IPS-20b (cell line): ENCODE results near the gene PNP.

Source experiments
- H3K27ac ChIP-seq: one replicate; pipeline ENCODE4 v1.5.1; 2013; ENCODE audit warnings: low read length
- H3K27me3 ChIP-seq: 2 replicates; pipeline ENCODE4 v1.6.1; 2013; ENCODE audit warnings: mild to moderate bottlenecking, low read length, inconsistent platforms; ENCODE audit not compliant: insufficient read depth
- H3K36me3 ChIP-seq: 2 replicates; pipeline ENCODE4 v1.6.1; 2013; ENCODE audit warnings: low read depth, mild to moderate bottlenecking, inconsistent platforms, low read length, moderate library complexity; ENCODE audit not compliant: insufficient read depth
- H3K4me1 ChIP-seq: 2 replicates; pipeline ENCODE4 v1.6.1; 2013; ENCODE audit warnings: mild to moderate bottlenecking, control low read depth, inconsistent platforms, low read length, moderate library complexity; ENCODE audit not compliant: insufficient read depth
- H3K4me3 ChIP-seq: 2 replicates; pipeline ENCODE4 v1.5.1; 2013; ENCODE audit warnings: mild to moderate bottlenecking, low read length, inconsistent platforms
- H3K9ac ChIP-seq: 2 replicates; pipeline ENCODE4 v1.6.1; 2013; ENCODE audit warnings: low read depth, mild to moderate bottlenecking, inconsistent platforms, low read length, moderate library complexity
- H3K9me3 ChIP-seq: 2 replicates; pipeline ENCODE4 v1.6.1; 2013; ENCODE audit warnings: mild to moderate bottlenecking, low read depth, low read length, inconsistent platforms; ENCODE audit not compliant: insufficient read depth

The PNP gene

GRCh38 chr14:20524027-20524426 is 54.8 kb downstream of the PNP start:
- no peak overlapping the region for H3K27ac ChIP-seq
- H3K9ac ChIP-seq = no peak overlapping the region
- no peak overlapping the region for H3K4me3 ChIP-seq
- no peaks in the 10 kb centered on the region for H3K4me1 ChIP-seq
- no peaks in the 10 kb centered on the region for H3K27me3 ChIP-seq
- H3K9me3 ChIP-seq = no peaks in the 10 kb centered on the region
- H3K36me3 ChIP-seq = no peaks in the 10 kb centered on the region
